Hepatocyte (in vitro differentiated cells): ENCODE measurements around the gene INTS3. TPM values are rescaled to one million over a fixed set of nuclear protein-coding genes. Genes with fewer than 3 reads are reported as not detected.
A peak's percentile ranks its signal among the peaks of the same experiment; 100 is the strongest.

ENCODE experiments used
- DNase-seq: peaks from one replicate; pipeline ENCODE4 v3.0.0-alpha.2; 2016; ENCODE audit warnings: low spot score
- H2AFZ ChIP-seq: fragments of 200-600 bp; sonication (generic); 2 replicates; pipeline ENCODE4 v1.6.0; 2016; ENCODE audit warnings: antibody characterized with exemption, mild to moderate bottlenecking
- H3K27ac ChIP-seq: fragments of 200-600 bp; sonication (generic); 2 replicates; pipeline ENCODE4 v1.5.1; 2016; ENCODE audit warnings: mild to moderate bottlenecking
- H3K27me3 ChIP-seq: fragments of 200-600 bp; sonication (generic); 2 replicates; pipeline ENCODE4 v1.6.1; 2016
- H3K36me3 ChIP-seq: fragments of 200-600 bp; sonication (generic); replicated peaks from 2 replicates; pipeline ENCODE4 v1.5.1; 2016; ENCODE audit warnings: low read depth; ENCODE audit not compliant: insufficient read depth
- H3K4me1 ChIP-seq: fragments of 200-600 bp; sonication (generic); 2 replicates; pipeline ENCODE4 v1.5.1; 2016; ENCODE audit warnings: mild to moderate bottlenecking, moderate library complexity; ENCODE audit not compliant: insufficient read depth
- H3K4me2 ChIP-seq: fragments of 200-600 bp; sonication (generic); 2 replicates; pipeline ENCODE4 v1.6.0; 2016
- H3K4me3 ChIP-seq: fragments of 200-600 bp; sonication (generic); 2 replicates; pipeline ENCODE4 v1.5.1; 2016; ENCODE audit warnings: mild to moderate bottlenecking
- H3K79me2 ChIP-seq: fragments of 200-600 bp; sonication (generic); 2 replicates; pipeline ENCODE4 v1.6.0; 2017; ENCODE audit warnings: mild to moderate bottlenecking
- H3K9me2 ChIP-seq: fragments of 200-600 bp; sonication (generic); replicated peaks from 2 replicates; pipeline ENCODE4 v1.6.0; 2017; ENCODE audit warnings: mild to moderate bottlenecking; ENCODE audit not compliant: insufficient read depth
- H3K9me3 ChIP-seq: fragments of 200-600 bp; sonication (generic); 2 replicates; pipeline ENCODE4 v1.5.1; 2016; ENCODE audit warnings: low read depth, mild to moderate bottlenecking
- H4K20me1 ChIP-seq: fragments of 200-600 bp; sonication (generic); 2 replicates; pipeline ENCODE4 v1.6.0; 2016; ENCODE audit warnings: mild to moderate bottlenecking; ENCODE audit not compliant: insufficient read depth, poor library complexity, severe bottlenecking
- CTCF ChIP-seq: fragments of 200-600 bp; sonication (generic); IDR thresholded peaks from 2 replicates; pipeline ENCODE4 v1.5.1; 2016; ENCODE audit warnings: antibody characterized with exemption, mild to moderate bottlenecking; ENCODE audit not compliant: poor library complexity
- EZH2 ChIP-seq: fragments of 200-600 bp; sonication (generic); IDR thresholded peaks from 2 replicates; pipeline ENCODE4 v1.6.1; 2016; ENCODE audit warnings: antibody characterized with exemption, mild to moderate bottlenecking, borderline replicate concordance
- EZH2phosphoT487 ChIP-seq: fragments of 200-600 bp; sonication (generic); IDR thresholded peaks from one replicate; pipeline ENCODE4 v1.6.1; 2018; ENCODE audit warnings: antibody characterized with exemption, mild to moderate bottlenecking, low read depth, moderate library complexity; ENCODE audit not compliant: unreplicated experiment, severe bottlenecking
- WGBS: methylation state at CpG from one replicate; pipeline ENCODE4 v1.1.6; 2016; ENCODE audit warnings: low lambda C conversion rate; ENCODE audit errors: missing lambda C conversion rate; 5-methylcytosine and 5-hydroxymethylcytosine counted together
- polyA plus RNA-seq: library from polyadenylated mRNA; unstranded; fragments of >200 nt; fragmentation: Nextera tagmentation; extraction: Ambion mirVana; gene quantifications from 2 replicates; pipeline ENCODE4 v1.2.1, GENCODE V29; 2016
- total RNA-seq: library from RNA; depleted of rRNA; stranded (reverse); fragments of >200 nt; gene quantifications from 2 replicates; pipeline ENCODE4 v1.2.3, GENCODE V29; 2014

Gene INTS3
- total and polyA plus RNA-seq, 2 experiments from 2014 or later: 37.1 to 42.3 TPM

GRCh38 chr1:153684892-153685291, 43.0 kb upstream of the INTS3 start:
- H3K4me3 ChIP-seq: no peak overlapping the region
- no peaks in the 10 kb centered on the region for H3K4me1 ChIP-seq
- no peaks in the 10 kb centered on the region for H3K9me3 ChIP-seq
- peak; percentile 34 for DNase-seq
- H4K20me1 ChIP-seq: no peaks in the 10 kb centered on the region
- H3K36me3 ChIP-seq: no peaks in the 10 kb centered on the region
- WGBS: 82% methylated on average over 12 of the region's 12 CpGs
- H3K27ac ChIP-seq: no peak overlapping the region
- no peaks in the 10 kb centered on the region for H3K9me2 ChIP-seq
- TF ChIP-seq EZH2phosphoT487 (no peak), CTCF (no peak), EZH2 (no peak)
- H3K27me3 ChIP-seq: peaks cover 20% of the 10 kb centered on the region
- no peak overlapping the region for H3K4me2 ChIP-seq
- no peaks in the 10 kb centered on the region for H3K79me2 ChIP-seq
- H2AFZ ChIP-seq: no peak overlapping the region

GRCh38 chr1:153685544-153686340, 42.1 kb upstream of the INTS3 start:
- TF ChIP-seq EZH2phosphoT487 (no peak), CTCF (no peak), EZH2 (no peak)
- 77% methylated on average over 11 of the region's 11 CpGs for WGBS
- H3K27ac ChIP-seq: no peak overlapping the region

GRCh38 chr1:153687346-153688125, 40.3 kb upstream of the INTS3 start:
- no peak overlapping the region for H2AFZ ChIP-seq
- no peaks in the 10 kb centered on the region for H3K9me3 ChIP-seq
- H3K36me3 ChIP-seq: no peaks in the 10 kb centered on the region
- no peaks in the 10 kb centered on the region for H3K79me2 ChIP-seq
- no peaks in the 10 kb centered on the region for H3K4me1 ChIP-seq
- no peak for DNase-seq
- no peaks in the 10 kb centered on the region for H3K9me2 ChIP-seq
- no peaks in the 10 kb centered on the region for H4K20me1 ChIP-seq
- H3K4me2 ChIP-seq: no peak overlapping the region
- H3K27me3 ChIP-seq: no peaks in the 10 kb centered on the region
- WGBS: 89% methylated on average over 16 of the region's 16 CpGs
- no peak overlapping the region for H3K27ac ChIP-seq
- H3K4me3 ChIP-seq: no peak overlapping the region
- no peak for TF ChIP-seq EZH2phosphoT487
- no peak for TF ChIP-seq CTCF
- TF ChIP-seq EZH2: no peak

More at GRCh38 chr1:153685544-153686340, 42.1 kb upstream of the INTS3 start:
- H3K9me3 ChIP-seq: no peaks in the 10 kb centered on the region
- no peak overlapping the region for H3K4me2 ChIP-seq
- H3K36me3 ChIP-seq: no peaks in the 10 kb centered on the region
- H3K27me3 ChIP-seq: peaks cover 12% of the 10 kb centered on the region
- no peak overlapping the region for H3K4me3 ChIP-seq
- no peak overlapping the region for H2AFZ ChIP-seq
- H3K79me2 ChIP-seq: no peaks in the 10 kb centered on the region
- H3K9me2 ChIP-seq: no peaks in the 10 kb centered on the region
- DNase-seq: no peak
- no peaks in the 10 kb centered on the region for H3K4me1 ChIP-seq
- H4K20me1 ChIP-seq: no peaks in the 10 kb centered on the region
